ENCODE measurements around the gene SDCCAG8.

Gene SDCCAG8

DNA sequence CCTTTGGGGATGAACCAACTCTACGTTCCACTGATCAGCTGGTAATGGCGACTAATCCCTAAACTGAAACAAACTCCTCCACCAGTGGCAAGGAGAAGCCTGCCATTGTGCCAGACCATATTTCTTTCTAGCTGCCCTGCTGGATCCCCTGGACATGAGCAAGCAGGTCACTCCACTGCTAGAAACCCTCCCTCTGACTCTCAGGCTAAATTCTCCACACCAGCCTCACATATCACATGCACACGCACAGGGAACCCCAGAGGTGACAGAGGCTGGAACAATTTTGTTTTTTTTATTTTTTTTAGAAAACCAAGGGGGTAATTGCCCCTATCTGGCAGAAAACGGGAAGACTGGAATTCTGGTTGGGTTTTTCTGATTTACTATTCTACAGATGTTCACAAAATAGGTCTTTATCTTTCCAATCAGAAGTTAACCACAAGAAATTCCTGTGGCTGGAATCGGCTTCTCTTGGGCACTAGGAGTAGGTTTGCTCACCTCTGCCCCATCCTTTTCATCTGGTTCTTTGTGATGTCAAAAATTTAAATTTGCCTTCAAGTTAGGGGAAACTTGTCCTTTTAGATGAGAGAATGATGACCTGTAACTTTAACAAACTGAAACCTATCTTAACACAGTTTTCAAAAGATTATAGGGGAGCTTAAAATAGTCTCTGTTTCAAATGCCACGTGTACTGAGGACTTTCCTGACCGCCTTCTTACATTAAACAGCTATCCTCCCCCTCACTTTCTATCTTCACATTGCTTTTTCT lies 258.1 kb downstream of the SDCCAG8 start:
- DNase-seq: no peak

DNA sequence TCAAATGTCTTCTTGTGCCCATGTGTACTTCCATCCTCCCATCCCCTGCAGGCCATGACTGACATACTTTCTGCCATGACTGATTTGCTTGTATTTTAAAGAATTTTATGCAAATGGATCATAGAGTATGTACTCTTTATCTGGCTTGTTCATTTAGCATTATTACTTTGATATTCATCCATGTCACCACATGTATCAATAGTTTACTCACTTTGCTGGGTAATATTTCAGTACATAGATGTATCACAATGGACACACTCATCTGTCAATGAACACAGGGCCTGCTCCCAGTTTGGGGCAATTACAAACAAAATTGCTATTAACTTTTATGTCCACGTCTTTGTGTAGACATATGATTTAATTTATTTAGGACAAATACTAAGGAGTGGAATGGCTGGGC lies 259.1 kb downstream of the SDCCAG8 start:
- no peak for DNase-seq

DNA sequence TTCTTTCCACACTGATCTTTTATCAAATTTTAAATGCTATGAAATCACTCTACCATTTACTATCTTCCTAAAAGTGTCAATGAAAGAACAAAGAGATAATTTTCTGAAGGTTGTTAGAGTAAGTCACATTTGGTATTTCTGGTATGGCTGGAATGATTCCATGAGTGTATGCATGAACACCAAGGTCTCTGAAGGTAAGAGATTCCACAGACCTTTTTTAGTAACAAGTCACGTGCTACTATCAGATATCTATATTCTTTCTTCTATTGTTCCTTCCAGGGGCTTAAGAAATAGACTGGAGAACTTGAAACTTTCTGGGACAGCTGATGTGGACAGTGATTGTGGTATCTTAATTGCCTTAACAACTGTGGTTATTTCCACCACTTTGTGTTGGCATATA lies 265.0 kb downstream of the SDCCAG8 start:
- DNase-seq: no peak

DNA sequence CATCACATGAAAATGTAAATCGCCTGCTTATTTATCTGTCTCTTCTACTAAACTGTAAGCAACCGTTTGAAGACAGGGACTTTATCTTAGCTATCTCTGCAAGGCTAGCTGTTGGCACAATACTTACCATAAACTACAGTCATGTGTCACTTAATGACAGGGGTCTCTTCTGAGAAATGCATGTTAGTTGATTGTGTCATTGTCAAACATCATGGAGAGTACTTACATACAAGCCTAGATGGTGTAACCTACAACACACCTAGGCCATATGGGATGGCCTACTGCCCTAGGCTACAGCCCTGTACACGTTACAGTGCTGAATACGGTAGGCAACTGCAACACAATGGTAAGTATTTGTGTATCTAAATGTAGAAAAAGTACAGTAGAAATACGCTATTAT lies 267.9 kb downstream of the SDCCAG8 start:
- no peak for DNase-seq

DNA sequence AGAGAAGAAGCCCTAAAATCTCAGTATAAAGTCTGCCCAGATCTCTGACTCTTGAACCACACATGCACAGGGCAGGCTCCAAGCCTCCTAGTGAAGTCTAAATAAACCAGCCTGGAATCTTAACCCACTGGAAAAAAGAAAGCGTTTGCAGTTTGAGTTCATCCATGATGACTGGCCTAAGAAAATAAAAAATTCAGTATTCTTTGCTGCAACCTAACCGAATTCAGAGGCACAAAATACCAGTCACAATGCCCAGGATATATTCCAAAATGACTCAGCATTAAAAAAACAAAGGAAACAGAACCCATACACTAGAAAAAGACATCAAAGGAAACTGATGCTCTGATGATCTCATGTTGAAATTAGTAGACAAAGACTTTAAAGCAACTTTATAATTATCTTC lies 269.2 kb downstream of the SDCCAG8 start:
- no peak for DNase-seq

DNA sequence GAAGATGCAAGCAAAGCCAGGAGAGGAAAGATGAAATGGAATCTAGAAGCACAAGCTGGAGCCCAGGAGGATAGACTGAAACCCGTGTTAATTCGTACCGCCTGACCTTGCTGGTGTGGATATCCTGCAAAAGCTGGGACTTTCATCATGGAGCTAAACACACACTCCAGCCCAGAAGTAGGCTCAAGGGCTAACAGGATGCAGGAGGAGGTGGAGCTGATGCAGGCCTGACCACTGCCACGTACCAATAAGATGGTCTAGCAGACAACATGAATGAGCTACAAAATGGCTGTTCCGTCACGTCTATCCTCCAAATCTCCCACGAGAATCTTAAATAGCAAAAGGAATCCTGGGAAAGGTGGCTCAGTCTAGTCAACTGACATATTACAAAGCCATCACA lies 270.3 kb downstream of the SDCCAG8 start:
- DNase-seq: no peak

DNA sequence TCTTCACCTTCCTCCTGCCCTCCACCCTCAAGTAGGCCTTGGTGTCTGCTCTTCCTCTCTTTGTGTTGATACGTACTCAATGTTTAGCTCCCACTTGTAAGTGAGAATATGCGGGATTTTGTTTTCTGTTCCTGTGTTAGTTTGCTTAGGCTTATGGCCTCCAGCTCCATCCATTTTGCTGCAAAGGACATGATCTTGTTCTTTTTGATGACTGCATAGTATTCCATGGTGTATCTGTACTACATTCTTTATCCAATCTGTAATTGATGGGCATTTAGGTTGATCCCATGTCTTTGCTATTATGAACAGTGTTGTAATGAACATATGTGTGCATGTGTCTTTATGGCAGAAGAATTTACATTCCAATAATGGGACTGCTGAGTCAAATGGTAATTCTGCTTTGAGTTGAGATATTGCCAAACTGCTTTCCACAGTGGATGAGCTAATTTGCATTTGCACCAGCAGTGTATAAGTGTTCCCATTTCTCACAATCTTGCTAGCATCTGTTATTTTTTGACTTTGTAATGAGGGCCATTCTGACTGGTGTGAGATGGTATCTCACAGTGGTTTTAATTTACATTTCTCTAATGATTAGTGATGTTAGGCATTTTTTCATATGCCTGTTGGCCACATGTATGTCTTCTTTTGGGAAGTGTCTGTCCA lies 272.7 kb downstream of the SDCCAG8 start:
- DNase-seq: no peak

DNA sequence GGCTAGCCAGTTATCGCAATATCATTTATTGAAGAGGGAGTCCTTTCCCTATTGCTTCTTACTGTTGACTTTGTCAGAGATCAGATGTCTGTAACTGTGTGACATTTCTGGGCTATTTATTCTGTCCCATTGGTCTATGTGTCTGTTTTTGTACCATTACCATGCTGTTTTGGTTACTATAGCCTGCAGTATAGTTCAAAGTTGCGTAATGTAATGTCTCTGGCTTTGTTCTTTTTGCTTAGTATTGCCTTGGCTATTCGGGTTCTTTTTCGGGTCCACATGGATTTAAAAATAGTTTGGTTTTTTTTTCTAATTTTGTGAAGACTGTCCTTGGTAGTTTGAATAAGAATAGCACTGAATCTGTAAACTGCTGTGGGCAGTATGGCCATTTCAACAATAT lies 273.7 kb downstream of the SDCCAG8 start:
- no peak for DNase-seq

DNA sequence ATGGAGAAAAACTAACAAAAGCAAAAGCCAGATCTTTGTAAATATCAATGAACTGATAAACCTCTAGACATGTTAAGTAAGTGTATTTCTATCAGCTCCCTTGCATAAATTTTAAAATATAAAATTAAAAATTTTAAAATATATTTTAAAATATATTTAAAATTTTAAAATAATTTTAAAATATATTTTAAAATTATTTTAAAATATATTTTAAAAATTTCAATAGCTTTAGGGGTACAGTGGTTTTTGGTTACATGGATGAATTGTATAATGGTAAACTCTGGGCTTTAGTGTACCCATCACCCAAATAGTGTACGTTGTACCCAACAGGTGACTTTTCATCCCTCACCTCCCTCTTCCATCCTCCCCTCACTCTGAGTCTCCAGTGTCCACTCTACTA lies 279.2 kb downstream of the SDCCAG8 start:
- no peak for DNase-seq

DNA sequence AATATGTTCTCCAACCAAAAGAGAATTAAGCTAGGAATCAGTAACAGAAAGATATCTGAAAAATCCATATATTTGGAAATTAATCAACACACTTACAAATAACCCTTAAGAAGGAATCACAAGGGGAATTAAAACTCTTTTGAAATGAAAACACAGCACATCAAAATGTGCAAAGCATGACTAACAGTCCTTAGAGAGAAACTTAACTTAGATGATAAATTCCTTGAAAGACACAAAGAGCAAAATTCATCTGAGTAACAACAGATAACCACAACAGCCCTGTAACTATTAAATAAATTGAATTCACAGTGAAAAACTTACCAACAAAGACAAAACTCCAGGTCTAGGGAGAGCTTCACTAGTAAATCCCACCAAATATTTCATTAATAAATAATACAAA lies 283.8 kb downstream of the SDCCAG8 start:
- DNase-seq: no peak

DNA sequence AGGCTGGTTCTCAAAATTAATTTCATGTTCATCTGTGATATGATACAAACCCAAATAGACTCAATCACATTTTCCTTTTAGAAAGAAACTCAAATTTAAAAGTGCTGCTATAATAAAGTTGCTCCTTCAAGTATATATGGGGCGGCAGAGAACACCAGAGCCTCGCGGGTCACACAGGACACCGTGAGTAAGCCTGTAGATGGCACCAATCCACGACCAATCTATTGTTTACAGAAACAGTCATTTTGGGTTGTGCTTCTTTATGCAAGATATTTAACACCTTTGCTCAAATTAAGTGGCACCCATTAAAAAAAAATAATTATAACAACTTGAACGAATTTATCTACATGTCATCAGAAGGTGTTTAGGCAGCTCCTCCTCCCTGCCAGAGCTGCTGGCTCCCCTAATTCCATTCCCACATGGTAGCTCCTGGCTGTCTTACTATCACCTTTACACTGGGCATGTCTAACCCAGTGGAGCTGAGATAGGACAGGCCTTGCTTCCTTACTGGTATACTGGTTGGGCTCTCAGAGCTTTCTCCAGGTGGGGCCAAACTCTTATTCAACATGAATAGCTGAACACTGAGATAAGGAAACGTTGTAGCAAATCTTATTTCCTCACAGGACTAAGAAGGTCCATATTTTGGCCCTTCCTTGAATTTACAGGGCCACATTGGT lies 287.0 kb downstream of the SDCCAG8 start:
- DNase-seq: no peak

DNA sequence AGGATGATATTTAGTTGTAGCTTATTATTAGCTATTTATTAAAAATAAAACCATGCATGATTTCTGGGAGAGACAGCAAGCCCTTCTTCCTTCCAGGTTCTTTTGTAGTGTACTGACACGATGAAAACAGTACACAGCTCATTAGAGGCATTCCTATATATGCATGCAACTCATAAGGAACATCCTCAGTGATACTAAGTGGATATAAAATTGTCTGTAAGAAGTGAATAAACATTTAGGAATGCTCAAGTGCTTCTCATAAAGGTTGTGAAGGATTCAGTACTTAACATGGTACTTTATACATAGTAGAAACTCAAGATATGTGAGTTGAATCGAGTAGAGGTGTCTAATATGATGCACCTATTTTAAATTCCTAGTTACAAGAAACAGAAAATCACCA lies 287.7 kb downstream of the SDCCAG8 start:
- no peak for DNase-seq

DNA sequence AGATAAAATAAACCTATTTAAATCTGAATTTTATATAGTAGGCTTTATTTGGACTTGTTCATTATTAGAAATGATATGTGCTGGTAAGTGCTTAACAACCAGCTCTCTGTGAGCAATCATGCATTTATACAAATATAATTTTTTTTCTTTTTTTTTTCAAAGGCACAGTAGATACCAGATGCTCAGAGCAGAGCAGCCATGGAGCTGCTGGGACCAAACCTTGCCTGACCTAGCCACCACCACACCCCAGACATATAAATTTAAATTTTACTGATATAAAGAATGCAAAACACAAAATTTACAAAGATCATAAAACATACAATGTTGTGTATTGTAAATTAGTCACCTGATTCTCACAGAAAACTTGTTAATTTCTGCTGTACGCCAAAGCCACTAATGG lies 290.6 kb downstream of the SDCCAG8 start:
- no peak for DNase-seq

DNA sequence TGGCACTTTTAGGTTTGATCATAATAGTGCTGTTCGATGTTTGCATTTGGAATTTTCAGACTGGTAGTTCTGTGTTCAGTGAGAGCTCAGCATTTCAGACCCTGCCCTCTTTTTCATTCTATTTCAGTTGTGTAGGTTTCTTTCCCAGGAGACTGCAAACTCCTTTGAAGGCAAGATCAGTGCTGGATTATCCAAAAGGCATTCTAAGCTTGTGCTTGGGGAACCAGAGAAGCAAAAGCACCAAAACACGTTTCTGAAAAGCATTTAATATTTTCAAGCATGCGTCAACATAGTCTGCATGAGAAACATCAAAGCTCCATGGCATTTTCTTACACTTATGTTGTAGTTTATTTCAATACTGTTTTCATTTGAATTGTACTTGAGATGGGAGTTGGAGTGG lies 292.1 kb downstream of the SDCCAG8 start:
- no peak for DNase-seq

DNA sequence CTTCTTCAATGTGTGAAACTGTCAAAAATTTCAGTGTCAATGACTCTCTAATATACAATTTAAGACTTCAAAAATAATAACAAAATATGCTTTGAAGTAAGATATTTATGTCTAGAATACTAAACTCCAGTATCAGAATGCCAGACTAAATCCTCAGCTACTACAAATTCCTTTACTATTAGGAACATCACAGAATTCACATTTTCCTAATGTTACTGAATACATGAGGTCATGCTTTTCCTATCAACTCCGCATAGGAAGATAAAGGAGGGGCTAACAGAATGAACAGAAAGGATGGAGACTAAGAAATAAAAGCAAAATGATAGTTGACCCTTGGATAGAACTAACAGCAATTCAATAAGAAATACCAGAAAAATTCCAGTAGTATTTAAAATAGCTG lies 292.7 kb downstream of the SDCCAG8 start:
- no peak for DNase-seq

DNA sequence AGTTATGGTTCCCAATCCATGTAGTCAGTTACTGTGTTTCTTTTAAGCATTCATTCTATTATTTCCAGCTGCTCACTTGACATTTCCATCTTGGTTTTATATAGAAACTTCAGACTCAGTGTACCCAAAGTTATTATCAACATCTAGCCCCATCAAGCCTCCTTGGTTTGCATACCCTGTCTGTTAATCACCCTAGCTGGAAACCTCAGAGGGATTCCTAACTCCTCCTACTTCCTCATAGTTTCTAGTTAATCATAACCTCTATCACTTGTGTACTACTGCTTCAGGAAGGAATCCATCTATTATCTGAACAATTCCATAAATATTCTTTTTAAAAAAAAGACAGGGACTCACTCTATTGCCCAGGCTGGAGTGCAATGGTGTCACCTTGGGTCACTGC lies 293.3 kb downstream of the SDCCAG8 start:
- DNase-seq: no peak

Measured in NCI-H1092 (cell line).